GM23248 (cell line): ENCODE results near the gene NKAIN4.

Experiments
- EZH2 ChIP-seq: fragments of 200-600 bp; sonication (generic); IDR thresholded peaks from 2 replicates; pipeline ENCODE4 v1.6.1; 2018; ENCODE audit warnings: antibody characterized with exemption, mild to moderate bottlenecking; ENCODE audit not compliant: insufficient read depth, poor library complexity, severe bottlenecking
- EZH2phosphoT487 ChIP-seq: fragments of 200-600 bp; sonication (generic); IDR thresholded peaks from 2 replicates; pipeline ENCODE4 v1.6.1; 2018; ENCODE audit warnings: antibody characterized with exemption, moderate library complexity, mild to moderate bottlenecking, low read depth; ENCODE audit not compliant: insufficient read depth

- TF ChIP-seq EZH2 (no peak), EZH2phosphoT487 (no peak)
Measured at GRCh38 chr20:63259734-63260460, 5.6 kb upstream of the NKAIN4 start.
